ENCODE data around the gene ACACA. TPM values are rescaled to one million over a fixed set of nuclear protein-coding genes. Genes with fewer than 3 reads are reported as not detected.

Gene ACACA
- total and polyA plus RNA-seq, 9 of the 15 experiments (the other 6 are each of a cell fraction or from before 2014, with no cell fraction given) = 35.9 to 135 (median 88.4) TPM

DNA sequence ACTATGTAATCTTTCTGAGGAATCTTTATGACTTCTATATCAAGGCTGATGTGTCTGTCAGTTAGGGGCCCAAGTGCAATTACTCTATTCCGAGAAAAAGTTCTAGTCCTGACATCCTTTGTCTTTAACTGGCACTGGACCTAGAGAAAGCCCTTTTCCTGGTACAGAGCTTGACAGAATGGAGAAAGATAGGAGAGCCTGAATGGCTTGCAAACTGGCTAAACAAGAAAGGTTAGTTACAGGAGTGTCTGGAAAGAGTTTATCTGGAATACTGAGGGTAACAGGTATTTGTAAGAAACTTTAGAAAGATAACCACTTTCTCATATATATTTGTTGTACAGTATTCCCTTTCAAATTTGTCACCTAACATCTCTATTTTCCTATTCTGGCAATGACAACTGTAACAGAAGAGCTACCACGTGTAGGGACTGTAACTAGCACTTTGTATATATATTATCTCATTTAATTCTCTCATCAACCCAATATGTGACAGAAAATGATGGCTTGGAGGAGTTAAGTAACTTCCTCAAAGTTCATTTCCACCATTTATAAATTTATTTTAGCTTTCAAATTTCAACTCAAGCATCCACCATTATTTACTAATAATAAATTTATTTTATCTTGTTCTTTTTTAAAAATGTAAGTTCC, 128.3 kb downstream of the ACACA start:
- no peak for ATAC-seq
- FAIRE-seq = no peak
- DNase-seq (ENCODE audit: extremely low read depth in 1 of 4, low spot score in 3 of 4) = no peak
- in situ Hi-C loops (cut with MboI) = no loop called here
- intact Hi-C loops (cut with micrococcal nuclease) = no loop called here
- CTCF ChIA-PET (ENCODE audit: low intra/inter-chr PET ratio) = no interaction called here
- no peak for TF ChIP-seq ZNF165 (CRISPR knock-in tag; IDR thresholded peaks at IDR 0.05; ENCODE audit: borderline replicate concordance)
- TF ChIP-seq RAD51 (IDR thresholded peaks at IDR 0.05; ENCODE audit: borderline replicate concordance, low read depth) = no peak
- Histone ChIP-seq H3K27ac (ENCODE audit: extremely low read depth, low read depth, low read length) (no peak overlapping the region), H3K4me3 (no peak overlapping the region), H3K9me3 (replicated peaks; ENCODE audit: control insufficient read depth, insufficient read depth, low read depth, low read length) (no peaks in the 10 kb centered on the region), H3K9ac (ENCODE audit: insufficient read depth in 1 of 2, low read depth in 2 of 2, low read length in 2 of 2) (no peak overlapping the region), H3K27me3 (ENCODE audit: control insufficient read depth in 2 of 2, insufficient read depth in 2 of 2, low read length in 2 of 2) (no peaks in the 10 kb centered on the region), H3K4me1 (replicated peaks in 1 of 2; ENCODE audit: control insufficient read depth in 2 of 2, insufficient read depth in 2 of 2, low read length in 2 of 2) (peaks cover 0 to 5% of the 10 kb centered on the region in 2 experiments; a peak in 1 of 5 replicates), H4K20me1 (replicated peaks; ENCODE audit: control insufficient read depth, insufficient read depth, low read length) (no peaks in the 10 kb centered on the region), H3K9me1 (ENCODE audit: control insufficient read depth, insufficient read depth, low read length) (no peaks in the 10 kb centered on the region), H3K4me2 (ENCODE audit: insufficient read depth, low read length) (no peak overlapping the region), H3K36me3 (ENCODE audit: control insufficient read depth, insufficient read depth, low read length) (peaks cover 84% of the 10 kb centered on the region), H3K79me2 (ENCODE audit: control insufficient read depth, insufficient read depth, low read length) (peaks cover 5% of the 10 kb centered on the region; the same call in 1 of the 3 replicates), H2AFZ (ENCODE audit: low read depth, low read length) (no peak overlapping the region)
- POLR2A ChIA-PET = no interaction called here
- no TSS peak for BruUV-seq (replicated peaks)
- 50% methylated on average over 2 of the region's 2 CpGs for WGBS (ENCODE audit: insufficient coverage, low coverage, missing lambda C conversion rate)

- Histone ChIP-seq H3K9me1 (ENCODE audit: control insufficient read depth, insufficient read depth, low read length) (no peaks in the 10 kb centered on the region), H2AFZ (ENCODE audit: low read depth, low read length) (no peak overlapping the region), H3K4me2 (ENCODE audit: insufficient read depth, low read length) (no peak overlapping the region), H3K9me3 (replicated peaks; ENCODE audit: control insufficient read depth, insufficient read depth, low read depth, low read length) (no peaks in the 10 kb centered on the region), H3K79me2 (ENCODE audit: control insufficient read depth, insufficient read depth, low read length) (no peaks in the 10 kb centered on the region), H3K4me3 (no peak overlapping the region), H3K4me1 (replicated peaks in 1 of 2; ENCODE audit: control insufficient read depth in 2 of 2, insufficient read depth in 2 of 2, low read length in 2 of 2) (peaks cover 0 to 5% of the 10 kb centered on the region in 2 experiments; a peak in 1 of 5 replicates), H3K27me3 (ENCODE audit: control insufficient read depth in 2 of 2, insufficient read depth in 2 of 2, low read length in 2 of 2) (no peaks in the 10 kb centered on the region), H3K9ac (ENCODE audit: insufficient read depth in 1 of 2, low read depth in 2 of 2, low read length in 2 of 2) (no peak overlapping the region), H3K27ac (ENCODE audit: extremely low read depth, low read depth, low read length) (no peak overlapping the region), H3K36me3 (ENCODE audit: control insufficient read depth, insufficient read depth, low read length) (peaks cover 84% of the 10 kb centered on the region), H4K20me1 (replicated peaks; ENCODE audit: control insufficient read depth, insufficient read depth, low read length) (no peaks in the 10 kb centered on the region)
- CTCF ChIA-PET (ENCODE audit: low intra/inter-chr PET ratio) = no interaction called here
- BruUV-seq (replicated peaks) = no TSS peak
- 0% methylated on average over 1 of the region's 1 CpG for WGBS (ENCODE audit: insufficient coverage, low coverage, missing lambda C conversion rate)
- intact Hi-C loops (cut with micrococcal nuclease) = no loop called here
- DNase-seq (ENCODE audit: extremely low read depth in 1 of 4, low spot score in 3 of 4) = peak in 1 of 4 experiments; percentile 47
- in situ Hi-C loops (cut with MboI) = no loop called here
- ATAC-seq = no peak
- POLR2A ChIA-PET = interaction anchor here (1.0 to 2.0 kb wide), 4 partner anchors 10 to 129 kb away, joined by 3 to 10 read pairs (median 6); no protein-coding TSS in a partner anchor
- no peak for FAIRE-seq
- TF ChIP-seq DPF2 (IDR thresholded peaks at IDR 0.05) (peak; percentile 61), ZNF316 (IDR thresholded peaks at IDR 0.05) (peak; percentile 42; the same call in 1 of the 2 replicates), SMARCE1 (IDR thresholded peaks at IDR 0.05) (peak; percentile 49; the same call in 1 of the 2 replicates), POLR3G (IDR thresholded peaks at IDR 0.05; ENCODE audit: extremely low read depth, insufficient read length, insufficient replicate concordance) (no peak), JUN (IDR thresholded peaks at IDR 0.05; ENCODE audit: borderline replicate concordance, low read depth, low read length) (no peak), JUN (CRISPR knock-in tag; IDR thresholded peaks at IDR 0.05; ENCODE audit: borderline replicate concordance) (no peak), NFE2 (IDR thresholded peaks at IDR 0.05; ENCODE audit: low read depth) (peak; percentile 70), NFIC (IDR thresholded peaks at IDR 0.05) (peak; percentile 88), C11orf30 (IDR thresholded peaks at IDR 0.05; ENCODE audit: low read depth) (peak; percentile 69), PRMT5 (CRISPR knock-in tag; IDR thresholded peaks at IDR 0.05) (no peak), XRCC5 (IDR thresholded peaks at IDR 0.05; ENCODE audit: low read depth, low read length) (no peak)
- TF ChIP-seq, protein P1, sequence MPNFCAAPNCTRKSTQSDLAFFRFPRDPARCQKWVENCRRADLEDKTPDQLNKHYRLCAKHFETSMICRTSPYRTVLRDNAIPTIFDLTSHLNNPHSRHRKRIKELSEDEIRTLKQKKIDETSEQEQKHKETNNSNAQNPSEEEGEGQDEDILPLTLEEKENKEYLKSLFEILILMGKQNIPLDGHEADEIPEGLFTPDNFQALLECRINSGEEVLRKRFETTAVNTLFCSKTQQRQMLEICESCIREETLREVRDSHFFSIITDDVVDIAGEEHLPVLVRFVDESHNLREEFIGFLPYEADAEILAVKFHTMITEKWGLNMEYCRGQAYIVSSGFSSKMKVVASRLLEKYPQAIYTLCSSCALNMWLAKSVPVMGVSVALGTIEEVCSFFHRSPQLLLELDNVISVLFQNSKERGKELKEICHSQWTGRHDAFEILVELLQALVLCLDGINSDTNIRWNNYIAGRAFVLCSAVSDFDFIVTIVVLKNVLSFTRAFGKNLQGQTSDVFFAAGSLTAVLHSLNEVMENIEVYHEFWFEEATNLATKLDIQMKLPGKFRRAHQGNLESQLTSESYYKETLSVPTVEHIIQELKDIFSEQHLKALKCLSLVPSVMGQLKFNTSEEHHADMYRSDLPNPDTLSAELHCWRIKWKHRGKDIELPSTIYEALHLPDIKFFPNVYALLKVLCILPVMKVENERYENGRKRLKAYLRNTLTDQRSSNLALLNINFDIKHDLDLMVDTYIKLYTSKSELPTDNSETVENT (CRISPR knock-in tag; IDR thresholded peaks at IDR 0.05) = no peak
These were observed 130.2 kb downstream of the ACACA start for GRCh38 chr17:37276475-37276874.

All from K562 (cell line).